Urinary bladder (tissue), 4 donors: Measurements from ENCODE around the gene FAM221A. TPM values are rescaled to one million over a fixed set of nuclear protein-coding genes. Genes with fewer than 3 reads are reported as not detected.
"Not testable (repeated sequence)": the region's sequence is repeated elsewhere in the genome, so short reads cannot be mapped to it uniquely, and the experiment has no call there.

Source experiments
- DNase-seq: peaks from one replicate; pipeline ENCODE4 v3.0.0-alpha.2; 2015; ENCODE audit errors: extremely low spot score
- H3K27ac ChIP-seq: one replicate; pipeline ENCODE4 v1.5.1; 2013; ENCODE audit warnings: low read depth, mild to moderate bottlenecking, moderate library complexity
- H3K36me3 ChIP-seq: one replicate; pipeline ENCODE4 v1.6.1; 2013; ENCODE audit warnings: mild to moderate bottlenecking, moderate library complexity; ENCODE audit not compliant: insufficient read depth
- H3K4me1 ChIP-seq: one replicate; pipeline ENCODE4 v1.6.1; 2013; ENCODE audit warnings: mild to moderate bottlenecking, moderate library complexity; ENCODE audit not compliant: insufficient read depth
- H3K4me3 ChIP-seq: one replicate; pipeline ENCODE4 v1.5.1; 2013; ENCODE audit warnings: low read depth, low read length
- WGBS: extraction: QIAGEN DNeasy Blood & Tissue Kit; methylation state at CpG from one replicate; pipeline ENCODE4 v1.1.7; 2013; 5-methylcytosine and 5-hydroxymethylcytosine counted together
- polyA plus RNA-seq: library from polyadenylated mRNA; stranded (reverse); fragments of 200-250 nt; gene quantifications from one replicate; pipeline ENCODE4 v1.2.3, GENCODE V29; 2013
- total RNA-seq: library from RNA; depleted of rRNA; stranded (reverse); fragments of >200 nt; gene quantifications from one replicate; pipeline ENCODE4 v1.2.3, GENCODE V29; 2014
- donor health status: healthy with polysubstance abuse.
- donor health status: healthy.

The FAM221A gene
- total and polyA plus RNA-seq, 2 donors: 4.3 to 7.7 TPM

GRCh38 chr7:23684041-23684440 lies 4.0 kb downstream of the FAM221A start:
- H3K4me1 ChIP-seq, H3K36me3 ChIP-seq, DNase-seq, H3K27ac ChIP-seq, H3K4me3 ChIP-seq: not testable (repeated sequence)
- 77% methylated on average over 6 of the region's 6 CpGs for WGBS

DNA sequence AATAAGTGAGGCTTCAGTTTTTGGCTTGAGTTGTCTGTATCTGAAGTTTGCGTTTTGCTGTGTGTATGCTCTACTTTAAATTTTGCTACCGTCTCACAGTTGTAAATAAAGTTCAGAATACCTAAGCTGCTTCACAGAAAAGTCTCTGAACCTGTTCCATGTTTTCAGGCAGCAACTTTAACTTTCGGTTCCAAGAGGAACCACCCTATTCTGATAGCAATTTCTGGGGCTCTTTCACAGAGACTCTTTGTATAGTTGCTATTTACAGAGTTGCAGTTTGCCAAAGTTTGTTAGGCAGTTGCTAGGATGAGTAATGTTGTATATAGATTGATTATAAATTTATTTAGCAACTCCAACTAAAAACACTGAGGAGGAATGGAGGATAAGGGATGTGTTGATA lies 5.7 kb downstream of the FAM221A start:
- no peaks in the 10 kb centered on the region for H3K4me1 ChIP-seq
- H3K27ac ChIP-seq: no peak overlapping the region
- DNase-seq: no peak
- H3K36me3 ChIP-seq: peaks cover 2% of the 10 kb centered on the region
- WGBS: 32% methylated on average over 3 of the region's 3 CpGs
- no peak overlapping the region for H3K4me3 ChIP-seq

GRCh38 chr7:23687011-23687410 lies 7.0 kb downstream of the FAM221A start:
- no peak for DNase-seq
- no peaks in the 10 kb centered on the region for H3K4me1 ChIP-seq
- no peak overlapping the region for H3K27ac ChIP-seq
- peaks cover 2% of the 10 kb centered on the region for H3K36me3 ChIP-seq
- H3K4me3 ChIP-seq: no peak overlapping the region
- 57% methylated on average over 2 of the region's 2 CpGs for WGBS

DNA sequence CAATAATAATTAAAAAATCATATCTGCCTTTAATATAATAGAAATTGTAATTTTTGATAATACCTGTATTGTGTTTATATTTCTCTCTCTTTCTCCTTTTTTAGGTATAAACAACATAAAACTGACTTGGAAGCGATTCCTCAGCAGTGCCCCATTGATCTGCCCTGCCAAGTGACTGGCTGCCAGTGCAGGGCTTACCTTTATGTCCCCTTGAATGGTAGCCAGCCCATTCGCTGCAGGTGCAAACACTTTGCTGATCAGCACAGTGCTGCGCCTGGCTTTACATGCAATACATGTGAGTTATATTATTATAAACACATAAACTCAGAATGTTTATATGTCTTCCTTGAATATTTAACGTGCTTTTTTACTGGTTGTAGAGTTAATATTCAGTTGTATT lies 9.2 kb downstream of the FAM221A start:
- H3K36me3 ChIP-seq: peaks cover 2% of the 10 kb centered on the region
- 87% methylated on average over 4 of the region's 4 CpGs for WGBS

DNA sequence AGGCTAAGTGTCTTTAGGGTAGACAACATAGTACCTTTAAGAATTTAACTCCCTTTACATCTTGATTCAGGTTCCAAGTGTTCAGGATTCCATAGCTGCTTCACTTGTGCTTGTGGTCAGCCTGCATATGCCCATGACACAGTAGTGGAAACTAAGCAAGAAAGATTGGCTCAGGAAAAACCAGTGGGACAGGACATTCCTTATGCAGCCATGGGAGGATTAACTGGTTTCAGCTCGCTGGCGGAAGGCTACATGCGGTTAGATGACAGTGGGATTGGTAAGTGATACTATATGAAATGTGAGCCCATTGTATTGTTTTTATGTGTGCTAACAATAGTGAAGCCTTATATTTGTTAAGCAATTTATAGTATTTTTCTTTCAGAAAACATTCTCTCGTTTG lies 11.3 kb downstream of the FAM221A start:
- 84% methylated on average over 4 of the region's 4 CpGs for WGBS

More for the DNA sequence above, 9.2 kb downstream of the FAM221A start:
- no peaks in the 10 kb centered on the region for H3K4me1 ChIP-seq
- no peak overlapping the region for H3K4me3 ChIP-seq
- no peak for DNase-seq
- H3K27ac ChIP-seq: no peak overlapping the region

DNA sequence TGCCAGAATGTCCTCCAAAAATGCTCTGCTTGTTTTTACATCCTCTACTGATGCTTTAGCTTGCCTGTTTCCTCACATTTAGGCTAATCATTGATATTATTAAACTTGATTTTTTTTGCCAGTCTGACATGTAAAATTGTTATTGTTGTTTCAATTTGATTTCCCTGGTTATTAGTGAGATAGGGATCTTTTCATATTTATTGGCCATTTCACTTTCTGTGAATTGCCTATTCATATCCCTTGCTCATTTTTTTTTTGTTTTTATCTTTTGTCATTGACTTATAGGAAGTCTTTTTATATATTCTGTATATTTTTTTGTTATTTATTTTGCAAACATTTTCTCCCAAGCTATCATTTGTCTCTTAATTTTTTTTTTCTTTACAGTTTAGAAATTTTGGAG lies 13.2 kb downstream of the FAM221A start:
- no peak overlapping the region for H3K27ac ChIP-seq

More for the DNA sequence above, 11.3 kb downstream of the FAM221A start:
- no peaks in the 10 kb centered on the region for H3K4me1 ChIP-seq
- H3K4me3 ChIP-seq: no peak overlapping the region
- no peak overlapping the region for H3K27ac ChIP-seq
- H3K36me3 ChIP-seq: peaks cover 2% of the 10 kb centered on the region
- DNase-seq: no peak

DNA sequence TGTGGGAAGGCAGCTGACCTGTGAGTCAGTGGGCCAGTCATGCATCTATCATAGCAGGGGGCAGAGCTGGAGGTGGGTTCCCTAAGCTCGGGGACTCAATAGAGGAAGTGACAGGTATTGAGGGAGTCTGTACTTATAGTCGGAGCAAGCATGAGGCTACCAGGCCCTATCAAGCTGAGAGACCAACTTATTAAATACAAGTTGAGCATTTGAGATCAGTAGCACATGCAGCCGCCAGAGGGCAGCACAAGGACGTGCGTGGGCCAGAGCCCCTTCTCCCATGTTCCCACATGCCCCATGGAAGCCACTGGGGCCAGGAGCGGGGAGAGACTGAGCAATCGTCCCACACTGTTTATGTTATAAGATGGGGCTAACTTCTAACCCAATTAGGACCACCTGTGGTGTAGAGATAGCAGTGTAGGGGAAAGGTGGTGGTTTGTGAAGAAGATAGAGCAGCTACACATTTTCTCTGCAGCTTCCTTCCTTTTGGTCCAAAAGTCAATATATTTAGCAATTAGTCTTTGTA lies 17.0 kb downstream of the FAM221A start:
- Histone ChIP-seq H3K27ac (no peak overlapping the region), H3K36me3 (no peaks in the 10 kb centered on the region), H3K4me3 (no peak overlapping the region), H3K4me1 (no peaks in the 10 kb centered on the region)
- WGBS: 17% methylated on average over 7 of the region's 7 CpGs
- no peak for DNase-seq

More for the DNA sequence above, 13.2 kb downstream of the FAM221A start:
- H3K4me3 ChIP-seq: no peak overlapping the region
- no peak for DNase-seq
- peaks cover 2% of the 10 kb centered on the region for H3K36me3 ChIP-seq
- H3K4me1 ChIP-seq: no peaks in the 10 kb centered on the region

DNA sequence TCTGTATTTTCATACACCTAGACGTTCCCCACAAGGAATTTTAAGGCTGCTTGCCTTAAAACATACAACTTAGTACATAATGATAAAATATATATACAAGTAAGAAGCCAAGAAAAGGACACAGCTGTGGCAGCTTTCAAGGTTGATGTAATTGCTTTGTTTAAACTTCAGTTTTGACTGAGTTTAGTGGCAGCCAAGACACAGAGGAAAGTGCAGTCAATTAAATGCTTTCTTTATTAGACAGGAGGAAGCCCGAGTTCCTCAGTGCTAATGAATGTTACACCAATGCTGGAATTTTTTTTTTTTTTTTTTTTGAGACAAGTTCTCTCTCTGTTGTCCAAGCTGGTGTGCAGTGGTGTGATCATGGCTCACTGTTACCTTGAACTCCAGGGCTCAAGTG lies 18.8 kb downstream of the FAM221A start:
- H3K4me3 ChIP-seq: no peak overlapping the region
- no peak overlapping the region for H3K27ac ChIP-seq
- DNase-seq: no peak
- no peaks in the 10 kb centered on the region for H3K4me1 ChIP-seq
- WGBS: 59% methylated on average over 2 of the region's 2 CpGs
- no peaks in the 10 kb centered on the region for H3K36me3 ChIP-seq

GRCh38 chr7:23700046-23700445 lies 20.0 kb downstream of the FAM221A start:
- 81% methylated on average over 4 of the region's 4 CpGs for WGBS

GRCh38 chr7:23709081-23709750 lies 29.2 kb downstream of the FAM221A start:
- Histone ChIP-seq H3K4me1 (no peaks in the 10 kb centered on the region), H3K27ac (no peak overlapping the region), H3K4me3 (no peak overlapping the region), H3K36me3 (peaks cover 4% of the 10 kb centered on the region)
- WGBS: 88% methylated on average over 7 of the region's 7 CpGs
- DNase-seq: no peak

More at GRCh38 chr7:23700046-23700445, 20.0 kb downstream of the FAM221A start:
- no peak for DNase-seq
- Histone ChIP-seq H3K36me3 (no peaks in the 10 kb centered on the region), H3K27ac (no peak overlapping the region), H3K4me3 (no peak overlapping the region), H3K4me1 (no peaks in the 10 kb centered on the region)

DNA sequence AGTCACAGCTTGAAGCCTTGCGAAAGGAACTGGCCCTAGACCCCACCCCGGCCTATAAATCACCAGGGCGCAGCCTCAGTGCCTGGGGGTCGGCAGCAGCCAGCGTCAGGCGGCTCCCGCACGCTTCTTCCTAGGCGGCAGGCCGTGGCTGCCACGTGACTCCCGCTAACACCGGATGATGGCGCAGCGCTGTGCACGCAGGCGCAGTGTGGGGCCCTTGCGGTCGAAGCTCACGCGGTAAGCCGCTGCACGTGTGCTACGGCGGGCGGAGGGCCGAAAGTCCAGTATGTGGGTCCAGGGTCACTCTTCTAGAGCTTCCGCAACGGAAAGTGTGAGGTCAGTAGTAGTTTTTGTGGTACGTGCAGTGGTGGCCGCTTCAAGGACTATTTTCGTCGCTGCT lies 30.0 kb downstream of the FAM221A start, which contains the start of gene STK31:
STK31 (plus strand) TSS at position 220 of the 400 bp plus-strand sequence; CDS start at position 287, 67 bp downstream.
- Histone ChIP-seq H3K4me1 (no peaks in the 10 kb centered on the region), H3K4me3 (no peak within 1 kb of the TSS), H3K27ac (no peak within 1 kb of the TSS), H3K36me3 (peaks cover 4% of the 10 kb centered on the region)
- 90% methylated on average over 33 of the region's 33 CpGs for WGBS
- DNase-seq: no peak

GRCh38 chr7:23712368-23713284 lies 32.6 kb downstream of the FAM221A start:
- no peak overlapping the region for H3K4me3 ChIP-seq
- H3K27ac ChIP-seq: no peak overlapping the region
- H3K36me3 ChIP-seq: no peaks in the 10 kb centered on the region
- no peaks in the 10 kb centered on the region for H3K4me1 ChIP-seq
- peak; percentile 11 for DNase-seq
- 38% methylated on average over 8 of the region's 8 CpGs for WGBS

GRCh38 chr7:23713285-23714149 lies 33.5 kb downstream of the FAM221A start:
- H3K4me1 ChIP-seq: no peaks in the 10 kb centered on the region
- H3K27ac ChIP-seq: no peak overlapping the region
- H3K36me3 ChIP-seq: no peaks in the 10 kb centered on the region
- WGBS: 62% methylated on average over 6 of the region's 6 CpGs
- no peak for DNase-seq
- no peak overlapping the region for H3K4me3 ChIP-seq
